Skin epidermis (tissue), 12 donors: ENCODE results near the gene ZNF142.
"Not testable (repeated sequence)": the region's sequence is repeated elsewhere in the genome, so short reads cannot be mapped to it uniquely, and the experiment has no call there.

Experiments
- H3K27ac ChIP-seq, 21 experiments: fragments of 200-600 bp; sonication (generic) in 11 of 21; one replicate each; pipeline ENCODE4 v1.5.0; 2020; ENCODE audit warnings: mild to moderate bottlenecking in 3 of 21, inconsistent platforms in 2 of 21, moderate library complexity in 2 of 21
- H3K4me3 ChIP-seq, 7 experiments: fragments of 200-600 bp; sonication (generic) in 2 of 7; one replicate each; pipeline ENCODE4 v1.5.0; 2020; ENCODE audit warnings: inconsistent platforms in 2 of 7, mild to moderate bottlenecking in 2 of 7, moderate library complexity in 1 of 7

Gene ZNF142, protein sequence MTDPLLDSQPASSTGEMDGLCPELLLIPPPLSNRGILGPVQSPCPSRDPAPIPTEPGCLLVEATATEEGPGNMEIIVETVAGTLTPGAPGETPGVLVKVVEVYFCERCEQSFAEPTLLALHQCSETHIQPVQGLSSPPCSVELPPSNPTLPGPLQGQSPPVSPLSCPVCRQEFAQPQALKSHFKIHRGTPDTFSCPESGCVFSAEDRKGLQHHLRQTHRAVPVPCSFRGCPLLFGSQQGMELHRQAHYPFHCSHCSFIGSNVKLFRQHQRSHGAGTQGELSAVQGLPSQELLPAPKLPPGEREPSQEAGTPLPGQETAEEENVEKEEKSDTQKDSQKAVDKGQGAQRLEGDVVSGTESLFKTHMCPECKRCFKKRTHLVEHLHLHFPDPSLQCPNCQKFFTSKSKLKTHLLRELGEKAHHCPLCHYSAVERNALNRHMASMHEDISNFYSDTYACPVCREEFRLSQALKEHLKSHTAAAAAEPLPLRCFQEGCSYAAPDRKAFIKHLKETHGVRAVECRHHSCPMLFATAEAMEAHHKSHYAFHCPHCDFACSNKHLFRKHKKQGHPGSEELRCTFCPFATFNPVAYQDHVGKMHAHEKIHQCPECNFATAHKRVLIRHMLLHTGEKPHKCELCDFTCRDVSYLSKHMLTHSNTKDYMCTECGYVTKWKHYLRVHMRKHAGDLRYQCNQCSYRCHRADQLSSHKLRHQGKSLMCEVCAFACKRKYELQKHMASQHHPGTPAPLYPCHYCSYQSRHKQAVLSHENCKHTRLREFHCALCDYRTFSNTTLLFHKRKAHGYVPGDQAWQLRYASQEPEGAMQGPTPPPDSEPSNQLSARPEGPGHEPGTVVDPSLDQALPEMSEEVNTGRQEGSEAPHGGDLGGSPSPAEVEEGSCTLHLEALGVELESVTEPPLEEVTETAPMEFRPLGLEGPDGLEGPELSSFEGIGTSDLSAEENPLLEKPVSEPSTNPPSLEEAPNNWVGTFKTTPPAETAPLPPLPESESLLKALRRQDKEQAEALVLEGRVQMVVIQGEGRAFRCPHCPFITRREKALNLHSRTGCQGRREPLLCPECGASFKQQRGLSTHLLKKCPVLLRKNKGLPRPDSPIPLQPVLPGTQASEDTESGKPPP (N-terminal part only)

DNA sequence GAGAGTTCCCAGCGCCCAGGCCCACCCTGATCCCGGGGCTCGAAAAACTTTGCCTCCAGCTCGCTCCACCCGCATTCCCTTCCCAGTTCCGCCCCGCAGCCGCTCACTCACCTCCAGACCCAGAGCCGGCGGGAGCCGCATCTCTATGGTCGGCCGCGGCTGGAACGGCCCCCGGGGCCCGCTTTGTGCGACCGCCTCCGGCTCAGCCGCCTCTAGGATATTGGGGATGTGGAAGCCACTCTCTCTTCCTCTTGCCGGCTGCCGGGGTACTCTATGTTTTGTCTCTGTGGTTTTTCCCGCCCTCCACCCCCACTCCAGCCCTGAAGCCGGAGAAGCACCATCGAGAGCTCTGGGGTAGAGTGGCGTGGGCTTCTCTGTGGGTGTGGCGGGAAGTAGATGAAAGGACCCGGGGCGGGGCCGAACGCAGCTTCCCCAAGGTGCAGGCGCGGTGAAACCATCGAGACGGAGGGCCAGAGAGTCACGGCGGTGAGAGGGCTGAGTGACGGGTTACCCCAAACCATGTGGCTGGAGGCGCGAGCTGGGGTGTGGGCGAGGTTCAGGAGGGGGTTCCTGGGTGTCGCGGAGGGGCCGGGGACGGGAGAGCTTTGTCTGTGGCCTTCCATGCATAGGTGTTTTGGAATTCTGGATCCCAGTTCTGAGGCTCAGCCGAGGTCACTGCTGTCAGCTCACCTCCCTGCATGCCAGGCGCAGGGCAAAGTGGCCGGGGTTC is at the start of gene ZNF142, which contains the start of gene BCS1L:
TSS of gene ZNF142 (minus strand) at position 366 of the 730 bp plus-strand sequence. CDS start 3,194 bp downstream, outside the sequence.
TSS of gene BCS1L (plus strand) at position 426 of the 730 bp plus-strand sequence. CDS start 1,305 bp downstream, outside the sequence.
- Histone ChIP-seq H3K4me3 (peak within 1 kb of the TSS; percentile 63 to 95 (median 84)), H3K27ac (peak within 1 kb of the TSS in 20 of 21 experiments; percentile 38 to 86 (median 78))

DNA sequence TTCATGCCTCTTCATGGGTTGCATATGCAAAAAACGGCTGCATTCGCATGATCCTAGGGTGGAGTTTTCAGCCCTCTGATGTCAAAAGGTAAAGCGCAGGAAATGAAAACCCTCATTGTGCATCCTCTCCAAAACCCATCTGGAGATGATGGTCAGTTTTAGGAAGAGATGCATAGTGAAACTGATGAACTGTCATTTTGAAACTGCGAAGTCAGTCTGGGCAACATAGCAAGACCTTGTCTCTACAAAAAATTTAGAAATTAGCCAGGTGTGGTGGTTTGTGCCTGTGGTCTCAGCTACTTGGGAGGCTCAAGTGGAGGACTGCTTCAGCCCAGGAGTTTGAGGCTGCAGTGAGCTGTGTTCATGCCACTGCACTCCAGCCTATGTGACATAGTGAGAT is 48.7 kb upstream of the ZNF142 start:
- no peak overlapping the region for H3K27ac ChIP-seq
- H3K4me3 ChIP-seq, result no peak overlapping the region

- Histone ChIP-seq H3K27ac (no peak overlapping the region), H3K4me3 (no peak overlapping the region)
These were observed 43.9 kb upstream of the ZNF142 start for GRCh38 chr2:218703341-218703740.

GRCh38 chr2:218701806-218702205 is 42.4 kb upstream of the ZNF142 start:
- Histone ChIP-seq H3K4me3 (no peak overlapping the region), H3K27ac (peak overlapping the region in 1 of 21 experiments; percentile 41)

DNA sequence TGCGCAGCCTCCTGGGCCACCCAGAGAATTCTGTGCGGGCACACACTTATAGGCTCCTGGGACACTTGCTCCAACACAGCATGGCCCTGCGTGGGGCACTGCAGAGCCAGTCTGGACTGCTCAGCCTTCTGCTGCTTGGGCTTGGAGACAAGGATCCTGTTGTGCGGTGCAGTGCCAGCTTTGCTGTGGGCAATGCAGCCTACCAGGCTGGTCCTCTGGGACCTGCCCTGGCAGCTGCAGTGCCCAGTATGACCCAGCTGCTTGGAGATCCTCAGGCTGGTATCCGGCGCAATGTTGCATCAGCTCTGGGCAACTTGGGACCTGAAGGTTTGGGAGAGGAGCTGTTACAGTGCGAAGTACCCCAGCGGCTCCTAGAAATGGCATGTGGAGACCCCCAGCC is 39.5 kb upstream of the ZNF142 start:
- Histone ChIP-seq H3K27ac (no peak overlapping the region), H3K4me3 (no peak overlapping the region)

GRCh38 chr2:218694405-218695145 is 35.2 kb upstream of the ZNF142 start:
- H3K27ac ChIP-seq, result no peak overlapping the region
- H3K4me3 ChIP-seq, result no peak overlapping the region

DNA sequence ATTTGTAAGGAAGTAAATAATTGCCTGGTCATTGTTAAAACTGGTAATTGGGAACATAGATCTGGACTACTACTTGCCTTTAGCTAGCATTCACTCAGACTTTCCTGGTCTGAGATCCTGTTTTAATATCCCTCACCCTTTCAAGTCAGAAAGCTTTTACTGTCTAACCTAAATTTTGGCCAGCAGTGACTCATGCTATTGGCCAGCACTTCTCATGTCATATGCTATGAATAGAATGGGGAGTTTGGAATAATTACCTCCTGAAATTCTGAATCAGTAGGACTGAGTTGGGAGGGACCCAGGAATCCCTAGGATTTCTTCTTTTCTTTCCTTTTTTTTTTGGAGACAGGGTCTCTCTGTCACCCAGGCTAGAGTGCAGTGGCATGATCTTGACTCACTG is 31.8 kb upstream of the ZNF142 start:
- H3K27ac ChIP-seq, result peak overlapping the region in 1 of 21 experiments; percentile 1
- H3K4me3 ChIP-seq, result no peak overlapping the region

DNA sequence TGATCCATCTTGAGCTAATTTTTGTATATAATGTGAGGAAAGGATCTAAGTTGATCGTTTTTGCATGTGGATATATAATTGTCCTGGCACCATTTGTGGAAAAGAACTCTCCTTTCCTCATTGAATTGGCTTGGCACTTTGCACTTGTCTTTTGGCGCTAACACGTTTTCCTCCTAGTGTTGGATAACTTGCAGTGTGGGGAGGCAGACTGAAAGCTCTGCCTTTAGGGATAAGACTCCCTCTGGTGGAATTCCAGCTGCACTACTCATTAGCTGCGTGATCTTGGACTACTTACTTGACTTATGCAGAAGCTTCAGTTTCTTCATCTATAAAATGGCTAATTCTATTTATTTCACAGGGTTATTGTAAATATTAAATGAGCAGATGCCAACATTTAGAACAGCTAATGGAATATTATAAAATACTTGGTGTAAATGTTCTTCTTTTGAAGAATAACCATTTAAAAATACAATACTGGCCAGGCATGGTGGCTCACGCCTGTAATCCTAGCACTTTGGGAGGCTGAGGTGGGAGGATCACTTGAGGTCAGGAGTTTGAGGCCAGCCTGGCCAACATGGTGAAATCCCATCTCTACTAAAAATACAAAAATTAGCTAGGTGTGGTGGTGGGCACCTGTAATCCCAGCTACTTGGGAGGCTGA is 28.1 kb upstream of the ZNF142 start:
- not testable (repeated sequence) for H3K4me3 ChIP-seq, H3K27ac ChIP-seq

DNA sequence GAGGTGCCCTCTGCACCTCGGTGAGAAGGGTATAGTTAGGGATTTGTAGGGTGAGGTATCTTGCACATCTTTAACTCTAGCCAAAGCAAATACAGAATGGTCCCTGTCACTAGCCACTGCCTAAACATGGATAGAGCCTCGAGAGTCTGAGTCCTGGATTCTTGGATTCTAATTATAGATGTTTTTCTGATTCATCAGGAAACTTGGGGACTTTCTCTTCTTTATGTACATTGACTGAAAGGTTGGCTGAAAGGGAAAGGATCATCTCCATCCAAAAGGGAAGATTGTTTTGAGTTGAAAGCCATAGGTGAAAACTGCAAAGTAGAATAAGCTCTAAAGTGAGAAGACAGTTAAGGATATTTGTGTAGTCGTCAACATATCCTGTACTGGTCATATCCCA is 20.6 kb upstream of the ZNF142 start:
- Histone ChIP-seq H3K27ac (no peak overlapping the region), H3K4me3 (no peak overlapping the region)

- no peak overlapping the region for H3K4me3 ChIP-seq
- no peak overlapping the region for H3K27ac ChIP-seq
These were observed 19.7 kb upstream of the ZNF142 start for GRCh38 chr2:218679119-218679518.

- peak within 1 kb of the TSS; percentile 57 to 88 (median 63) for H3K4me3 ChIP-seq
- peak within 1 kb of the TSS; percentile 25 to 89 (median 82) for H3K27ac ChIP-seq
These were observed 12.5 kb upstream of the ZNF142 start, which contains the start of the genes RNF25 and STK36 for GRCh38 chr2:218671654-218672566. RNF25 (minus strand) TSS chr2:218672002; CDS start chr2:218671970, 32 bp downstream. STK36 (plus strand) TSS chr2:218672086; CDS start chr2:218672830, 744 bp downstream.

- Histone ChIP-seq H3K4me3 (peak overlapping the region; percentile 57 to 88 (median 63)), H3K27ac (peak overlapping the region; percentile 25 to 89 (median 82))
These were observed 11.8 kb upstream of the ZNF142 start for GRCh38 chr2:218671097-218671653.

DNA sequence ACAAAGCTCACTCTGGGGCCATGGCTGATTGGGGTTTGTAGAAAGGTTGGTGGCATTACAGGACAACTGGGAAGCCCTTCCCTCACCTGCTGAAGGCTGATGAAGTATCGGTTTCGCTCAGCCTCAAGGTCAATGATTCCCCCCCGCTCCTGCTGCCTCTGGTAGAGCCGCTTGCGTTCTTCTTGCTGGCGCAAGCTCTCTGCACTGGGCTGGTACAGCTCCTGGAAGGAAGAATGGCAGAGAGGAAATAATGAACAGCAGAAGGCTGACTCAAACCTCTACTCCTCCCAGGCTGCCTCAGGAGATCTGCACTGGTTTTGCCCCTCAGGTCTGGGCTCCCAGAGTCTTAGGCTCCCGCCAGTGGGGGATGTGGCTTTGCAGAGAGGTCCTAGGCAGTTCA is 5.2 kb upstream of the ZNF142 start:
- H3K27ac ChIP-seq, result no peak overlapping the region
- H3K4me3 ChIP-seq, result no peak overlapping the region

DNA sequence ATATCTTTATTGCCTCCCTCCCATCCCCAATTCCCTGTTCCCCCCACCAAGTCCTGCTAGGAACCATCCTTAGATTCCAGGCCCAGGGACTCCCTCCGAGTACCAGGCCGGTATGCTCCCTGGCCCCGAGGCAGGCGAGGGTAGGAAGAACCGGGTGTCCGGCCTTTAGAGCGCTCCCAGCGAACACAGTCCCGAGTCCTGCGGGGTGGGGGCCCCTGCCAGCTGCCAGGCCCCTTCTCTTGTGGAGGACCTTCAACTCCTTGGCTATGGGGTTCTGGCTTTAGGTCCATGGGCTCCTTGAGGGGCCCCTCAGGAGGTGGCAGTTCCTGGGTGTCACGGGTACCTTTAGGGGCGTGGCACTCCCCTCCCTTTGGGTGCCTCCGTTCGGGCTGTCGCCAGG is 4.5 kb upstream of the ZNF142 start:
- no peak overlapping the region for H3K27ac ChIP-seq
- H3K4me3 ChIP-seq, result no peak overlapping the region

DNA sequence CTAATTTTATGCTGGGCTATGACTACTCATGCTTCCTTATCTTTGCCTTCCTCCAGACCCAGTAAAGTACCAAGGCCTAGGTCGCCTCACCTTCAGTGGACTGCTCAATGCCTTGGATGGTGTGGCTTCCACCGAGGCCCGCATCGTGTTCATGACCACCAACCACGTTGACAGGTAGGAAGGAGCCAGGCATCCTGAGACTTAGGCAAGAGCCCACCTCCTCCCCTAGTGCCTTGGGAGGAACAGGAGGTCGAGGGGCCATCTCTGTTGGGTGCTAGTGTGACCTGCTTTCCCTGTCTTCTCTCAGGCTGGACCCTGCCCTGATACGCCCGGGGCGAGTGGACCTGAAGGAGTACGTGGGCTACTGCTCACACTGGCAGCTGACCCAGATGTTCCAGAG is 3.4 kb upstream of the ZNF142 start:
- H3K4me3 ChIP-seq, result no peak overlapping the region
- no peak overlapping the region for H3K27ac ChIP-seq

DNA sequence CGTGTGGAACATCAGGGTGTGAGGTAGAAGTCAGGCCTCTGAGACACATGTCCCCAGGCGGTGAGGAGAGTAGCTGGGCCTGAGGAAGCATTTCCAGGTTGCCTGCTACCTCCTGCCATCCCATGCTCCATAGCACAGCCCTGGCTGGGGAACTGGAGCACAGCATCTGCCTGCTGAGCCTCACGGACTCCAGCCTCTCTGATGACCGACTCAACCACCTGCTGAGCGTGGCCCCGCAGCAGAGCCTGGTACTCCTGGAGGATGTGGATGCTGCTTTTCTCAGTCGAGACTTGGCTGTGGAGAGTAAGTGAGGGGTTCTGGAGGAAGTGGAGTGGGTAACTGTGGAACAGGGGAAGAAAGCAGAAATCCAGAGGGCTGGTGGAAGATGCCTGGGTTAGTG is 3.0 kb upstream of the ZNF142 start:
- H3K27ac ChIP-seq, result no peak overlapping the region
- no peak overlapping the region for H3K4me3 ChIP-seq

- peak overlapping the region; percentile 63 to 95 (median 84) for H3K4me3 ChIP-seq
- H3K27ac ChIP-seq, result peak overlapping the region in 18 of 21 experiments; percentile 38 to 86 (median 78)
These were observed 550 bp upstream of the ZNF142 start for GRCh38 chr2:218659988-218660358.
